NCI-H2029 (cell line): Measurements from ENCODE around the gene PRRC2B.
"Not testable (repeated sequence)": the region's sequence is repeated elsewhere in the genome, so short reads cannot be mapped to it uniquely, and the experiment has no call there.

Source experiments
- DNase-seq: peaks from one replicate; lab custom pipeline; 2025; lab: John Stamatoyannopoulos, UW

The PRRC2B gene

DNA sequence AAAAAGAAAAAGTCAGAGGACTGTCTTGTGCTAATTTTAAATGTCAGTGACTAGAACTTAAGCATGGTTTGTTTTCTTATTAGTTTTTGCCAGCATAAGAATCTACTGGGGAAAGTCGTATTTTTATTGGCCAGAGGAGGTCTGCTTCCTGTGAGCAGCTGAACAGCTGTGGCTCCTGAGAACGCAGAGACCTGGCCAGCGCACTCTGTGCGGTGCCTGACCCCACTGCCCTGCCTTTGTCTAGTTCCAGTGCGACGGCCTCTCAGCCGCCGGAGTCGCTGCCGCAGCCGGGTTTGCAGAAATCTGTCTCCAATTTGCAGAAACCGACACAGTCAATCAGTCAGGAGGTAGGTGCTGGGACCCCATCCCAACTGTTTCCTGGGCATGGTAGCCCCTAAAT is 42.5 kb downstream of the PRRC2B start:
- DNase-seq = no peak

- no peak for DNase-seq
Measured at GRCh38 chr9:131436865-131437271, 43.0 kb downstream of the PRRC2B start.

DNA sequence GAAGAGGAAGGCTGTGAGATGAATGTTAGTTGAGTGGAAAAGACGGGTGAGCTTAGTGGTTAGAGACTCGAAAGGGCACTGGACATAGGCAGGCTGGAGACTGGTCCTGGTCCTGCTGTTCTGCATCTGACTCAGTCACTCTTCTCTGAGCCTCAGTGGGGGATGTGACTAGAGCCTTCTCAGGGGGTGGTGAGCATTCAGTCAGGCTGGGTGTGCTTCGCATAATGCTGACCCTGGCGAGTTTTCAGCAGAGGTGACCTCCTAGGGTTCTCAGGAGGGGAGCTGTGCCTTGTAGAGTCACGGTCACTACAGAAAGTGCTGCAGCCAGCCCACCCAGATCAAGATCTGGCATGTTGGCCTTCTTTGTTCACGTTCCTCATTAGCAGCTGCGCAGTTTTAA is 44.3 kb downstream of the PRRC2B start:
- DNase-seq = no peak

DNA sequence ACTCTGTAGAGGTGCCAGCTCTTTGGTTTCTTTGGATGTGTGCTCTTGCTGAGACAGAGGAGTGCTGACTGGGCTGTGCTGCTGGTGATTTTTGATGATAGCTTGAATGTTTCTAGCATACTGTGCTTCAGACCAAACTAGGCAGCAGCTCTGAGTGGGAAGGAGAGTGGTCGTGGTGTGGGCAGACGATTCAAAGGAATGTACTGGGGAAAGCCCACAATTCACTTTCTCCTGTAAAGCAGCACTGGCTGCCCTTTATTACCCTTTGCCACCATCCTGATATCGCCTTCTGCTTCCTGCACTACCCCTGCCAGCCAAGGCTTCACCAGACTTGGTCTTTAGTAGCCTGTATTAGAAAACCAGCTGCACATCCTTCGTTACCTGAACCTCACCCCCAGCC is 45.3 kb downstream of the PRRC2B start:
- no peak for DNase-seq

DNA sequence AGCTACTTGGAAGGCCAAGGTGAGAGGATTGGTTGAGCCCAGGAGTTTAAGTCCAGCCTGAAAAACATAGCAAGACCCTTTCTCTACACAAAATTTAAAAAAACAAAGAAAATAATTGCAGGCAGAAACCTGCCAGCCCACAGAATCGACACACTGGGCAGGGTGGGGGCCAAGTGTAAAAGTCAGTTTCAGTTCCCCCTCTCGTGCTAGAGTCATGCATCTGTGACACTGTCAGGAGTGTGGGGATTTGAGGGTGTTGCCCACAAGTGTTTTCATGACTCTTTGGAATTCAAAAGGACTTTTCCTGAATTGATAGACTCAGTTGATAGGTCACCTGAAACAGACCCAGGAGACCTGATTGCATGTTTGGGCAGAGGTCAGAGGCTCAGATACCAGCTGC is 47.6 kb downstream of the PRRC2B start:
- DNase-seq = no peak

GRCh38 chr9:131442351-131442750 is 48.5 kb downstream of the PRRC2B start:
- no peak for DNase-seq

DNA sequence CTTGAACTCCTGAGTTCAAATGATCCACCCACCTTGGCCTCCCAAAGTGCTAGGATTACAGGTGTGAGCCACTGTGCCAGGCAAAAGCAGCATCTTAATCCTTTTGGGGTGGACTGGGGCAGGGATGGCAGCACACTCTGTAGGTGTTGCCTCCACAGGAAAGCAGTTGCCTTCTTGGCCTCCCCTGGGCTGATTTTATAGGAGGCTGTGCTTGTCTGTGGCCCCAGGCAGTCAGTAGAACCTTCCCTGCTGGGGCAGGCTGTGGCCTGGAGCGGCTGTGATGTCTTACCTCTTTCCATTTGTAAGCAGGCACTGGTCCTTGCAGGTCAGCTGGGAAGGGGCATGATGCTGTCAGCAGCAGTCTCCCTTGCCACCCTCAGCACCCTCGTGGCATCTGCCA is 49.8 kb downstream of the PRRC2B start:
- no peak for DNase-seq

- no peak for DNase-seq
Measured at GRCh38 chr9:131446276-131446675, 52.4 kb downstream of the PRRC2B start.

DNA sequence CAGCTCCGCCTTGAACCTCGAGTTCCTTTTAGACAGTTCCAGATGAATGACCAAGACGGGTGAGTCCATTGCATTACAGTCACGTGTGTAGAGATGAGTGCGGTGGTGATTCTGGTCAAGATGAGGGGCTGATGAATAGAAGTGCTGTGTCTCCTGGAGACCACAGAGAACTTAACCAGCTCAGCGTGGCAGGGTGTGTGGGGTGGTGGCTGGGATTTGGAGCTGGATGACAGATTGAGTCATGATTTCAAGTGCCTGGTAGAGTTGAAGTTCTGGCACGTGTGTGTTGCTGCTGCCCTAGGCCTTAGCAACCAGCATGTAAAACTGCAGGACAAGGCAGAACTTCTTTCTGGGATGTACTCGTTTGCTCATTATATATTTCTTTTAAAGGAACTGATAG is 53.3 kb downstream of the PRRC2B start:
- no peak for DNase-seq

DNA sequence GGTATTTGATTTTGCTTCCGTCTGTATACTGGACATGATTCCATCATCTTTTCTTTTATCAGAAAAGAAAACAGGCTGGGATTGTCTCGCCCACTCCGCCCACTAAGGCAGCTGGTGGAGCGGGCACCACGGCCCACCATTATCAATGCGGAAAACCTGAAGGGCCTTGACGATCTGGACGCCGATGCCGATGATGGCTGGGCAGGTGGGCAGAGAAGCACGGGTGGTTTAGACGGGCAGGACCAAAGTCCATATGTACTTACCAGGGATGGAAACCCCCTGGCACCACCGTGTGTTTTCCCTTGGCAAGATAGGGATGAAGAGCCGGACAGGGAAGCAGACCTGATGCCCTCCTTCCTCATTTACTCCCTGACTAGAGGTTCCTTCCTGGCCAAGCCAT is 53.7 kb downstream of the PRRC2B start:
- no peak for DNase-seq

DNA sequence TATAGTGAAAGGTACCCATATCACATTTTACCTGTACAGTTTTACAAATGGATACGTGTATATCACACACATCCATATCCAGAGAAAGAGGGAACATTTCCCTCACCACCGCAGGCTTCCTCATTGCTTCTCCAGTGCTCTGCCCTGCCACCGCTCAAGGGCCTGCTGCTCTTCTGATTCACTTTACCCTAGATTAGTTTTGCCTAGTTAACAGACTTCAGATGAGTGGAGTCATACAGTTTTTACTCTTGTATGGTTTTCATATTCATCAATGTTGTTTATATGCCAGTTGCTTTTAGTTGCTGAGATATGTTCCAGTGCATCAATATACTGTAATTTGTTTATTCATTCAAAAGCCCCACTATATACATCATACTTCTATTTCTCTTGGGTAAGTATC is 54.9 kb downstream of the PRRC2B start:
- DNase-seq = no peak

DNA sequence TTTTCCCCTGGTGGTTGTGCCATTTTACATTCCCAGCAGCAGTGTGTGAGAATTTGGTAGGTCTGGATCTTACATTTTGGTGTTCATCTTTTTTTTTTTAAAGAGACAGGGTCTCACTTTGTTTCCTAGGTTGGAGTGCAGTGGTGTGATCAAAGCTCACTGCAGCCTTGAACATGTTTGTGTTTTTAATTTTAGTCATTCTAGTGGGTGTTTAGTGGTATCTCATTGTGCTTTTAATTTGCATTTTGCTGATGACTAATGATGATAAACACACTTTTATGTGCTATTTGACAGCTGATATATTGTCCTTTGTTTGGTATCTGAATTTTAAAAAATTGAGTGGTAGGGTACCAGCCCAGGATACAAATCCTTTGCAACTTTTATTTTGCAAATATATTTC is 55.4 kb downstream of the PRRC2B start:
- no peak for DNase-seq

GRCh38 chr9:131454028-131454427 is 60.1 kb downstream of the PRRC2B start:
- no peak for DNase-seq

- DNase-seq = not testable (repeated sequence)
Measured at GRCh38 chr9:131455655-131456054, 61.8 kb downstream of the PRRC2B start.

- no peak for DNase-seq
Measured at GRCh38 chr9:131457746-131458145, 63.9 kb downstream of the PRRC2B start.

DNA sequence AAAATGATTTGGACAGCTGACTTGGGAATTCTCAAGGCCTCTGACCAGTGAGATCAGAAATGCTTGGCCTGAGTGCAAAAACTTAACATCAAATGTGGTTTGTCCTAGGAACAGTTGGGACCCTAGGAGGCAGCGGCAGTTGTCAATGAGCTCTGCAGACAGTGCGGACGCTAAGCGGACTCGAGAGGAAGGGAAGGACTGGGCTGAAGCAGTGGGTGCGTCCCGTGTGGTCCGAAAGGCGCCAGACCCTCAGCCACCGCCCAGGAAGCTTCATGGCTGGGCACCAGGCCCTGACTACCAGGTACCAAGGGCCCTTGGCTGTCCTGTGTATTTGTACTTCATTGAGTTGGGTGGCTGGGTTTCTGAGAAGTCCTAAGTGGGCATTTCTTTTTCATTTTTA is 65.2 kb downstream of the PRRC2B start:
- DNase-seq = no peak

- no peak for DNase-seq
Measured at GRCh38 chr9:131461166-131461565, 67.3 kb downstream of the PRRC2B start.

DNA sequence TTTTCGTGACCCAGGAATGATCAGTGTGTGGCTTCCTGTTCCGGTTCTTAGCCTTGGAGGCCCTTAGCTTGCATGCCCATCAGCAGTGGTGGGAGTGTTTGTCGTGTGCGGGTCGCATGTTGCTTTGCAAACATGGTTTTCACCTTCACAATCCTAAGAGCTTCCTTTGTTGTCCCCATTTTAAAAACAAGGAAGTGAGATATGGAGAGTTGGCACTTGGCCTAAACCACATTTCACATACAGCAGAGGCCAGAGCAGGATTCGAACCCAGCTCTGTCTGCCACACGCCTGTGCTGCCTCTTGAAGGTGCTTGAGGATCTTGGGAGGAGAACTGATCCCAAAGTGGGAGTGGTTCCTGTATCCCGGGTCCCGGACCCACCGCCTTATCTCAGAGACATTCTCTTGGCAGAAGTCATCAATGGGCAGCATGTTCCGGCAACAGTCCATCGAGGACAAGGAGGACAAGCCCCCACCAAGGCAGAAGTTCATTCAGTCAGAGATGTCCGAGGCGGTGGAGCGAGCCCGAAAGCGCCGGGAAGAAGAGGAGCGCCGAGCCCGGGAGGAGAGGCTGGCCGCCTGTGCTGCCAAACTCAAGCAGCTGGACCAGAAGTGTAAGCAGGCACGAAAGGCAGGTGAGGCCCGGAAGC is 70.6 kb downstream of the PRRC2B start:
- peak; percentile 87 for DNase-seq

DNA sequence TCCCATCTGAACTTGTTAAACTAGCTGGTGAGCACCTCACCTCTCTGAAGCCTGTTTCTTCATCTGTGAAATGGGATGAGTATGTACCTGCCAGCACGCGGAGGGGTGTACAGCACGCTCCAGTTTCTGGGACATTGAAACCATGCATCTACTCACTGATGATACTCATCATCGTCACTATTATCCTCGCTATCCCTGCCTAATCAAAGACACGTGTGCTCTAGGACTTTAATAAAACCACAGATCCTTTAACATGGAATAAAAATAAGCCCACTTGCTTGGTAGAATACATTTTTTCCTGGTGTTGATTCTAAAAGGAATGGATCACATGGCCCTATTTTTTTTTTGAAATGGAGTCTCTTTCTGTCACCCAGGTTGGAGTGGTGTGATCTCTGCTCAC is 71.5 kb downstream of the PRRC2B start:
- DNase-seq = no peak

GRCh38 chr9:131467214-131467935 is 73.5 kb downstream of the PRRC2B start:
- peak; percentile 74 for DNase-seq

DNA sequence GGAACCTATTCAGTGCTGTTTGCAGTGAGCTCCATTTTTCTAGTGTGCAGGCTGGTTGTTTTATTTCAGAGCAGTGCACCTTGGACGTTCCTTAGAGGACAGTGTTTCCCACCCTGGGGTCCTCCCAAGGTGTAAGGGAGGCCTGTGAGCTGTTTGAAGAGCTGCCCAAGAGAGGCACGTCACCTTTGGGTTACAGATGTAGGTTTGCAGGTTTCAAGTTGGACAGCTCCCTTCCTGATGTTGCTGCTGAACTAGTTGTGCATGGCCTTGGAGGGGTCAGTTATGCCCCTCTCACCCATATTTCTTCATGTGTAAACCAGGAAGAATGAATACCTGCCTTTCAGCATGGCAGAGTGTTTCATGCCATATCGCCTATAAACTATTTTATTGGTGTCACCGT is 74.1 kb downstream of the PRRC2B start:
- DNase-seq = no peak

GRCh38 chr9:131469356-131469755 is 75.5 kb downstream of the PRRC2B start:
- DNase-seq = no peak

GRCh38 chr9:131469951-131470350 is 76.1 kb downstream of the PRRC2B start:
- no peak for DNase-seq

DNA sequence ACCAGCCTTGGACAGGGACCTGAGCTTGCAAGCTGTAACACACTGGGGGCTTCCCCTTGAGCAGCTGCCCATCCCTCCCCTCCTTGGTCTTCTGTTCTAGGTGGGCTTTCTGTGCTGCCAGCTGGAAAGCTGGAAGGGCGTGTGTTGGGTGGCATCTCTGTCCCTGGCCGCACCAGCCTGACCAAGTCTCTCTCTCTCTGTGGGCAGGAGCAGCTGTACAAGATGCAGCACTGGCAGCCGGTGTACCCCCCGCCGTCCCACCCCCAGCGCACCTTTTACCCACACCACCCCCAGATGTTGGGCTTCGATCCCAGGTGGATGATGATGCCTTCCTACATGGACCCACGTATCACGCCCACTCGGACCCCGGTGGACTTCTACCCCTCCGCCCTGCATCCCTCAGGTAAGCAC is 76.7 kb downstream of the PRRC2B start:
- DNase-seq = no peak
